K562 (cell line): ENCODE results near the gene PLEKHO2.

ENCODE experiments used
- JUN ChIP-seq, 2 experiments: sonication (generic) in 1 of 2; formaldehyde crosslinking in 1 of 2; IDR thresholded peaks; 2 replicates each; pipeline versions ENCODE4 v1.6.1 to v1.8.0; 2012 to 2022; ENCODE audit warnings: borderline replicate concordance in 2 of 2, mild to moderate bottlenecking in 2 of 2, improper control_type of control experiment in 1 of 2, low read depth in 1 of 2, low read length in 1 of 2, missing genetic modification reagents in 1 of 2
- MYBL2 ChIP-seq, 2 experiments: fragments of 450-650 bp in 1 of 2; sonication (generic) in 1 of 2; formaldehyde crosslinking in 1 of 2; IDR thresholded peaks; 2 replicates each; pipeline versions ENCODE4 v1.6.1 to v1.8.1; 2017 to 2022; ENCODE audit warnings: borderline replicate concordance in 1 of 2, inconsistent platforms in 1 of 2, low read depth in 1 of 2, mild to moderate bottlenecking in 1 of 2, missing genetic modification reagents in 1 of 2, moderate library complexity in 1 of 2
- RB1 ChIP-seq: fragments of 450-650 bp; IDR thresholded peaks from 2 replicates; pipeline ENCODE4 v1.6.1; 2017; ENCODE audit warnings: low read depth, mild to moderate bottlenecking
- RBM17 ChIP-seq: fragments of 200-400 bp; formaldehyde crosslinking; IDR thresholded peaks from 2 replicates; pipeline ENCODE4 v1.6.1; 2017; ENCODE audit warnings: low read depth, mild to moderate bottlenecking, low read length, borderline replicate concordance
- SNRNP70 ChIP-seq: fragments of 200-400 bp; formaldehyde crosslinking; optimal IDR thresholded peaks from 2 replicates; pipeline ENCODE3; 2017; ENCODE audit warnings: low read depth, low read length
- ZNF134 ChIP-seq: fragments of 250-450 bp; sonication (Bioruptor Pico); conservative IDR thresholded peaks from 2 replicates; pipeline ENCODE4 v1.4.0; 2020
- TF ChIP-seq, protein P1 (sequence below), 2 experiments: fragments of 450-650 bp in 1 of 2; sonication (generic) in 1 of 2; formaldehyde crosslinking in 1 of 2; IDR thresholded peaks in 1 of 2; conservative IDR thresholded peaks in 1 of 2; 2 replicates each; pipeline versions ENCODE4 v1.6.1 to v1.8.1; 2016 to 2023; ENCODE audit warnings: mild to moderate bottlenecking in 2 of 2, moderate library complexity in 2 of 2, inconsistent platforms in 1 of 2, missing genetic modification reagents in 1 of 2
- TF ChIP-seq, protein P2 (sequence below), 3 experiments: IDR thresholded peaks in 2 of 3; conservative IDR thresholded peaks in 1 of 3; 2 replicates each; pipeline ENCODE4 v1.5.1; 2011 to 2012; ENCODE audit warnings: low read length in 3 of 3, mild to moderate bottlenecking in 3 of 3, control low read depth in 2 of 3, improper control_type of control experiment in 1 of 3, inconsistent platforms in 1 of 3, low read depth in 1 of 3, mixed read lengths in 1 of 3, moderate library complexity in 1 of 3; ENCODE audit not compliant: insufficient read depth in 2 of 3

DNA sequence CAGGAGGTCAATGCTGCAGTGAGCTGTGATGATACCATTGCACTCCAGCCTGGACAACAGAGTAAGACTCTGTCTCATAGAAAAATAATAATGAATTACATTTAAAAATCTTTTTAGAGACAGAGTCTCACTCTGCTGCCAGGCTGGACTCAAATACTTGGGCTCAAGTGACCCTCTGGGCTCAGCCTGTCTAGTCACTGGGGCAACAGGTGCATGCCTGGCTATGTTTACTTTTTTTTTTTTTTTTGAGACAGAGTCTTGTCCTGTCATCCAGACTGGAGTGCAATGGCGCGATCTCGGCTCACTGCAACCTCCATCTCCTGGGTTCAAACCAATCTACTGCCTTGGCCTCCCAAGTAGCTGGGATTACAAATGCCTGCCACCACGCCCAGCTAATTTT is 8.0 kb upstream of the PLEKHO2 start:
- TF ChIP-seq RBM17 (no peak), SNRNP70 (no peak), MYBL2 (IDR thresholded peaks at IDR 0.05; ENCODE audit: low read depth) (no peak), MYBL2 (CRISPR knock-in tag; IDR thresholded peaks at IDR 0.05; ENCODE audit: borderline replicate concordance) (no peak), RB1 (no peak), ZNF134 (no peak), JUN (IDR thresholded peaks at IDR 0.05; ENCODE audit: borderline replicate concordance, low read depth, low read length) (no peak), JUN (CRISPR knock-in tag; IDR thresholded peaks at IDR 0.05; ENCODE audit: borderline replicate concordance) (no peak)
- TF ChIP-seq, protein P1, sequence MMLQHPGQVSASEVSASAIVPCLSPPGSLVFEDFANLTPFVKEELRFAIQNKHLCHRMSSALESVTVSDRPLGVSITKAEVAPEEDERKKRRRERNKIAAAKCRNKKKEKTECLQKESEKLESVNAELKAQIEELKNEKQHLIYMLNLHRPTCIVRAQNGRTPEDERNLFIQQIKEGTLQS (IDR thresholded peaks at IDR 0.05) = no peak
- TF ChIP-seq, protein P1 (CRISPR knock-in tag; conservative IDR thresholded peaks at IDR 0.05) = no peak
- TF ChIP-seq, protein P2, sequence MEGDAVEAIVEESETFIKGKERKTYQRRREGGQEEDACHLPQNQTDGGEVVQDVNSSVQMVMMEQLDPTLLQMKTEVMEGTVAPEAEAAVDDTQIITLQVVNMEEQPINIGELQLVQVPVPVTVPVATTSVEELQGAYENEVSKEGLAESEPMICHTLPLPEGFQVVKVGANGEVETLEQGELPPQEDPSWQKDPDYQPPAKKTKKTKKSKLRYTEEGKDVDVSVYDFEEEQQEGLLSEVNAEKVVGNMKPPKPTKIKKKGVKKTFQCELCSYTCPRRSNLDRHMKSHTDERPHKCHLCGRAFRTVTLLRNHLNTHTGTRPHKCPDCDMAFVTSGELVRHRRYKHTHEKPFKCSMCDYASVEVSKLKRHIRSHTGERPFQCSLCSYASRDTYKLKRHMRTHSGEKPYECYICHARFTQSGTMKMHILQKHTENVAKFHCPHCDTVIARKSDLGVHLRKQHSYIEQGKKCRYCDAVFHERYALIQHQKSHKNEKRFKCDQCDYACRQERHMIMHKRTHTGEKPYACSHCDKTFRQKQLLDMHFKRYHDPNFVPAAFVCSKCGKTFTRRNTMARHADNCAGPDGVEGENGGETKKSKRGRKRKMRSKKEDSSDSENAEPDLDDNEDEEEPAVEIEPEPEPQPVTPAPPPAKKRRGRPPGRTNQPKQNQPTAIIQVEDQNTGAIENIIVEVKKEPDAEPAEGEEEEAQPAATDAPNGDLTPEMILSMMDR (IDR thresholded peaks at IDR 0.05 in 2 of 3, conservative IDR thresholded peaks at IDR 0.05 in 1 of 3; ENCODE audit: insufficient read depth in 2 of 3, low read depth in 1 of 3, low read length in 3 of 3) = no peak
